Trophoblast cell (in vitro differentiated cells and primary cell): Measurements from ENCODE around the gene CAPG.

Experiments used
- DNase-seq, 2 donors: peaks; one replicate each; pipeline ENCODE4 v3.0.0-alpha.2; 2016
- H2AFZ ChIP-seq: 2 replicates; pipeline ENCODE4 v1.6.1; 2013; ENCODE audit warnings: low read length, moderate library complexity, mild to moderate bottlenecking; ENCODE audit not compliant: insufficient read depth, poor library complexity
- H2AK5ac ChIP-seq: 2 replicates; pipeline ENCODE4 v1.6.1; 2013; ENCODE audit warnings: mild to moderate bottlenecking, low read length
- H2BK120ac ChIP-seq: 2 replicates; pipeline ENCODE4 v1.6.1; 2013; ENCODE audit warnings: low read length, mild to moderate bottlenecking, moderate library complexity; ENCODE audit not compliant: insufficient read depth, poor library complexity
- H2BK12ac ChIP-seq: 2 replicates; pipeline ENCODE4 v1.6.1; 2013; ENCODE audit warnings: mild to moderate bottlenecking, low read length, moderate library complexity
- H2BK5ac ChIP-seq: 2 replicates; pipeline ENCODE4 v1.6.1; 2013; ENCODE audit warnings: low read length, low read depth, moderate library complexity, mild to moderate bottlenecking; ENCODE audit not compliant: poor library complexity
- H3K14ac ChIP-seq: 2 replicates; pipeline ENCODE4 v1.6.1; 2013; ENCODE audit warnings: mild to moderate bottlenecking, low read length
- H3K18ac ChIP-seq: 2 replicates; pipeline ENCODE4 v1.6.1; 2013; ENCODE audit warnings: mild to moderate bottlenecking, low read length
- H3K23ac ChIP-seq: 2 replicates; pipeline ENCODE4 v1.6.1; 2013; ENCODE audit warnings: low read length
- H3K27ac ChIP-seq: 2 replicates; pipeline ENCODE4 v1.5.1; 2013; ENCODE audit warnings: low read depth, mild to moderate bottlenecking, inconsistent platforms, low read length, moderate library complexity
- H3K27me3 ChIP-seq: 2 replicates; pipeline ENCODE4 v1.6.1; 2013; ENCODE audit warnings: inconsistent platforms, mild to moderate bottlenecking, low read length, moderate library complexity; ENCODE audit not compliant: insufficient read depth
- H3K36me3 ChIP-seq, 2 experiments: 1 replicate in 1 of 2; 2 replicates in 1 of 2; pipeline ENCODE4 v1.6.1; 2013; ENCODE audit warnings: low read length in 2 of 2, mild to moderate bottlenecking in 2 of 2, moderate library complexity in 1 of 2; ENCODE audit not compliant: insufficient read depth in 2 of 2, control insufficient read depth in 1 of 2
- H3K4ac ChIP-seq: 2 replicates; pipeline ENCODE4 v1.6.1; 2013; ENCODE audit warnings: low read depth, mild to moderate bottlenecking, low read length, moderate library complexity
- H3K4me1 ChIP-seq, 2 experiments: 1 replicate in 1 of 2; 2 replicates in 1 of 2; pipeline ENCODE4 v1.6.1; 2013; ENCODE audit warnings: low read length in 2 of 2, mild to moderate bottlenecking in 2 of 2, moderate library complexity in 1 of 2; ENCODE audit not compliant: insufficient read depth in 2 of 2, control insufficient read depth in 1 of 2
- H3K4me2 ChIP-seq: 2 replicates; pipeline ENCODE4 v1.6.1; 2013; ENCODE audit warnings: inconsistent platforms, mild to moderate bottlenecking, low read length, moderate library complexity
- H3K4me3 ChIP-seq: 2 replicates; pipeline ENCODE4 v1.5.1; 2013; ENCODE audit warnings: mild to moderate bottlenecking, low read depth, low read length, inconsistent platforms
- H3K79me1 ChIP-seq: one replicate; pipeline ENCODE4 v1.6.1; 2013; ENCODE audit warnings: low read length
- H3K79me2 ChIP-seq: 2 replicates; pipeline ENCODE4 v1.6.1; 2013; ENCODE audit warnings: low read length, mild to moderate bottlenecking; ENCODE audit not compliant: control insufficient read depth, insufficient read depth, poor library complexity
- H3K9ac ChIP-seq: 2 replicates; pipeline ENCODE4 v1.6.1; 2013; ENCODE audit warnings: mild to moderate bottlenecking, low read length
- H3K9me3 ChIP-seq: 2 replicates; pipeline ENCODE4 v1.6.1; 2013; ENCODE audit warnings: low read depth, mild to moderate bottlenecking, control low read depth, inconsistent platforms, low read length; ENCODE audit not compliant: insufficient read depth
- H4K12ac ChIP-seq: 2 replicates; pipeline ENCODE4 v1.6.1; 2013; ENCODE audit warnings: low read depth, mild to moderate bottlenecking, low read length, moderate library complexity
- H4K8ac ChIP-seq: 2 replicates; pipeline ENCODE4 v1.6.1; 2013; ENCODE audit warnings: low read depth, mild to moderate bottlenecking, low read length, moderate library complexity
- H4K91ac ChIP-seq: one replicate; pipeline ENCODE4 v1.6.1; 2013; ENCODE audit warnings: low read depth, mild to moderate bottlenecking, low read length, moderate library complexity
- WGBS: extraction: QIAGEN DNeasy Blood & Tissue Kit; methylation state at CpG from one replicate; pipeline ENCODE4 v1.1.7; 2013; ENCODE audit warnings: missing lambda C conversion rate; ENCODE audit not compliant: insufficient read length, insufficient coverage; ENCODE audit errors: extremely low coverage; 5-methylcytosine and 5-hydroxymethylcytosine counted together

Gene CAPG

DNA sequence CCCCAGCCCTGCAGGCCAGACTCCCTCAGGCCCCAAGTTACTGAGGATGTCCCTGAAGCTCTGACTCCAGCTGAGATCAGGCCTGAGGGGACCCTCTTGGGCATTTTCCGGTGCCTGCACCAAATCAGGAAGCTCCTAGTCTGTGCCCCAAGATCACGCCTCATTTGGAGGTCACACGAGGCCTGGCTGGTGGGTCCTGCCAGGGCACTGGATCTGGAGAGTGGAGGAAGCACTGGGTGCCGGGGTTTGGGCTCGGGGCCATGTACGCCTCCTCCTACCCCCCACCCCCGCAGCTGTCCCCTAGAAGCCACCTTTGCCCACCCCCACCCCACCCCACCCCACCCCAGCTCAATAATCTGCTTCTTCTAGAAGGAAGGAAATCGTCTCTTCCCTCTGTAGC, 24.5 kb upstream of the CAPG start:
- H3K79me1 ChIP-seq = peaks cover 6% of the 10 kb centered on the region
- H3K4me3 ChIP-seq = no peak overlapping the region
- peaks cover 4% of the 10 kb centered on the region for H3K9me3 ChIP-seq
- H3K79me2 ChIP-seq = peaks cover 3% of the 10 kb centered on the region
- H3K14ac ChIP-seq = no peak overlapping the region
- H2BK5ac ChIP-seq = no peak overlapping the region
- DNase-seq = no peak
- H3K27ac ChIP-seq = no peak overlapping the region
- H4K91ac ChIP-seq = no peak overlapping the region
- H3K27me3 ChIP-seq = no peaks in the 10 kb centered on the region
- H3K18ac ChIP-seq = no peak overlapping the region
- H3K4me2 ChIP-seq = no peak overlapping the region
- H3K23ac ChIP-seq = no peak overlapping the region
- no peak overlapping the region for H4K8ac ChIP-seq
- H2AK5ac ChIP-seq = no peak overlapping the region
- no peak overlapping the region for H2BK12ac ChIP-seq
- no peak overlapping the region for H2BK120ac ChIP-seq
- no peak overlapping the region for H2AFZ ChIP-seq
- no peak overlapping the region for H3K9ac ChIP-seq
- H3K36me3 ChIP-seq = no peaks in the 10 kb centered on the region
- H3K4me1 ChIP-seq = peaks cover 8 to 10% of the 10 kb centered on the region in 2 experiments
- no peak overlapping the region for H4K12ac ChIP-seq
- no peak overlapping the region for H3K4ac ChIP-seq
- no CpG with 5 or more reads among the region's 8 CpGs for WGBS

DNA sequence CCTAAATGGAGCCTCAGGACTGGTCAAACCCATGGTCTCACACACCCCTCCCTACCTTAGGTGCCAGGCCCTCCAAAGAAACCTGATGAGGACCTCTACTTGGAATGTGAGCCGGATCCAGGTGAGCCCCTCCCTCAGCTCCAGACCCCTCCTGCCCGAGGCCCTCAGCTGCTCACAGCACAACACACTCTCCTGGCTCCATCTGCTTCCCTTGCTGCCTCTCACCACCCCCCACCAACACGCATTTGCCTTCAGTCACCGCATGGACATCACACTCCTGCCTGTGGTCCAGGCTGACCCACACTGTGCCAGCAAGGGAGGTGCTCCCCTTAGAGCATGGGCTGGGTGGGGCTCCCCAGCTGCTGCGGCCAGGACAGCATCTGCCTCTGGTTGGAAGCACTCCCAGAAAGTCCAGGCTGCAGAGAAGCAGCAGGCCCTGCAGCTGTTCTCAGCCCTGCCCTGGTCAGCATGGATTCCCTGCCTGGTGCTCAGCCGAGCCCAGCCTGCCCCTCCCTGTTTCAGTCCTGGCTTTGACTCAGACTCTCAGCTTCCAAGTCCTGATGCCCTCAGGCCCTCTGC, 23.4 kb upstream of the CAPG start:
- Histone ChIP-seq H3K9me3 (peaks cover 4% of the 10 kb centered on the region), H2AFZ (no peak overlapping the region), H4K12ac (no peak overlapping the region), H4K8ac (no peak overlapping the region), H2AK5ac (no peak overlapping the region), H3K79me1 (peaks cover 6% of the 10 kb centered on the region), H3K9ac (no peak overlapping the region), H2BK12ac (no peak overlapping the region), H3K14ac (no peak overlapping the region), H3K4me1 (peaks cover 8 to 10% of the 10 kb centered on the region in 2 experiments), H4K91ac (no peak overlapping the region), H3K27ac (no peak overlapping the region), H3K4me2 (no peak overlapping the region), H3K4me3 (no peak overlapping the region), H3K23ac (no peak overlapping the region), H2BK5ac (no peak overlapping the region), H2BK120ac (no peak overlapping the region), H3K79me2 (peaks cover 3% of the 10 kb centered on the region), H3K18ac (no peak overlapping the region), H3K27me3 (no peaks in the 10 kb centered on the region), H3K4ac (no peak overlapping the region), H3K36me3 (no peaks in the 10 kb centered on the region)
- WGBS = no CpG with 5 or more reads among the region's 6 CpGs
- DNase-seq = no peak

DNA sequence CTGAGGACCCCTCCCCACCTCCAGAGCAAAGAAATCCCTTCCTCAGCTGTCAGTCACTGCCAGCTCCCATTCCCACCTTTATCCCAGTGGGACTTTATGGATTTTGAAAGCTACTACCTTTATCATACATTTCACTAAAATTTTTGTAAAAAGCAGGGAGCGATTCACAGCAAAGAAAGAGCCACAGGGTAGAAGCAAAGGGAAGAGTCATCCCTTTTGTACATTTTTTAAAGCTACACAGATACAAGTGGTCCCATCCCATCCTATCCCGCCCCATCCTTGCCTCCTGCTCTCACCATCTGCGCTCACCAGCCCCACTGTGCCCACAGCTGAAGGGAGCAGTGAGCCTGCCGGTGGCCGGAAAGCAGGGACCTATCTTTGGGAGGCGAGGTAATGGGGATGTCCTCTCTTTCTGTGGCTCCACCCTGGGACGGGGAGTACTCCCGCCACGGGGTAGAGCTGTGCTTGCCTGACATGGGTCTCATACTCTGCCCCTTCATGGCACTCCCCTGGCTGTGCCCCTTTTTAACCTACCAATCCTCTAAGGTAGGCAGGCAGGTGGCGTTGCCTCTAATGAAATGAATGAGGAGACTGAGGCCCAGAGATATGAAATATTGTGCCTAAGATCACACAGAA, 21.5 kb upstream of the CAPG start:
- H3K79me2 ChIP-seq = no peaks in the 10 kb centered on the region
- H3K79me1 ChIP-seq = no peaks in the 10 kb centered on the region
- H3K27ac ChIP-seq = no peak overlapping the region
- H2BK5ac ChIP-seq = no peak overlapping the region
- H2BK120ac ChIP-seq = no peak overlapping the region
- H3K36me3 ChIP-seq = no peaks in the 10 kb centered on the region
- no peak overlapping the region for H3K4ac ChIP-seq
- H3K9me3 ChIP-seq = peaks cover 2% of the 10 kb centered on the region
- no peak overlapping the region for H4K91ac ChIP-seq
- H2BK12ac ChIP-seq = no peak overlapping the region
- H2AK5ac ChIP-seq = no peak overlapping the region
- H4K12ac ChIP-seq = no peak overlapping the region
- no peaks in the 10 kb centered on the region for H3K27me3 ChIP-seq
- H4K8ac ChIP-seq = no peak overlapping the region
- no peak overlapping the region for H3K4me3 ChIP-seq
- no peak overlapping the region for H2AFZ ChIP-seq
- H3K4me1 ChIP-seq = no peaks in the 10 kb centered on the region
- H3K18ac ChIP-seq = no peak overlapping the region
- WGBS = no CpG with 5 or more reads among the region's 10 CpGs
- no peak overlapping the region for H3K9ac ChIP-seq
- no peak overlapping the region for H3K14ac ChIP-seq
- H3K23ac ChIP-seq = no peak overlapping the region
- no peak for DNase-seq
- no peak overlapping the region for H3K4me2 ChIP-seq

DNA sequence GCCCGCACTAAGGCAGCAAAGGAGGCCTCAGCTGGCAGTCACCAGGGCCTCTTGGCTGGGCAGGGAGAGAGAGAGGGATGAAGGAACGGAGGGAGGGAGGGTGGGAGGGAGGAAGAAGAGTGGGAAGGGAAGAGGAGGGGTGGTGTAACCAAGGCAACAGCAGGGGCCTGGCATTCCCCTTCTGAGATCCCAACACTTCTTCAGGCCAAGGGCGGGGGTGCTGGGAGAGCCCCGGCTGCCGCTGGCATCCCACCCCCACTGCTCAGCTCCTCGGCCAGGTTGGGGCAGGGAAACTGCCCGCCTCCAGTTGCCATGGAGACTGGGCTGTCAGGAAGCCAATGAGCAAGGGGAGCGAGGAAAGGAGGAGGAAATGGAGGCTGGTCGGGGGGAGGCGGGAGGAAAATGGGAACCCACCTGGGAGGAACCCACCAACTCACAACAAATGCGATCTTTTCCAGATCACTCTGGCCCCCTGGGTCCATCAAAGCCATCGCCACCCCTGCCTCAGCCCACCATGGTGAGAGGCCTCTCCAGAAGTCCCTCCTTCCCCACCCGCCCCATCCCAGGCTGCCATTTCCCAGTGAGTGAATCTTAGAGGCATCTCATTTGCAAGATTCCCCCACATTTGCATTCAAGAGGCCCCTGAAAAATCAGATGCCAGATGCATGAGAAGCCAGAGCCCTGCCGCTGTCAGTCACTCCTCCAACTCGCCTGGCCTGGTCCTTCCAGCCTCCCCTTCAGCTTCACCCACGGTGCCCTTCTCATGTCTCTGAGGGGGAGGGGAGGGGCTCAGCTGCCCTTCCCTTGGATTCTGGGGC, 20.8 kb upstream of the CAPG start:
- Histone ChIP-seq H3K79me2 (no peaks in the 10 kb centered on the region), H3K4me3 (no peak overlapping the region), H4K12ac (no peak overlapping the region), H2BK12ac (no peak overlapping the region), H4K91ac (no peak overlapping the region), H3K79me1 (no peaks in the 10 kb centered on the region), H3K4me1 (no peaks in the 10 kb centered on the region), H3K4me2 (no peak overlapping the region), H3K4ac (no peak overlapping the region), H3K27me3 (no peaks in the 10 kb centered on the region), H3K27ac (no peak overlapping the region), H2BK120ac (no peak overlapping the region), H2BK5ac (no peak overlapping the region), H3K23ac (no peak overlapping the region), H3K9ac (no peak overlapping the region), H2AFZ (no peak overlapping the region), H3K18ac (no peak overlapping the region), H4K8ac (no peak overlapping the region), H3K36me3 (no peaks in the 10 kb centered on the region), H2AK5ac (no peak overlapping the region), H3K14ac (no peak overlapping the region), H3K9me3 (peaks cover 2% of the 10 kb centered on the region)
- no peak for DNase-seq
- WGBS = 100% methylated on average over 1 of the region's 16 CpGs
